ENCODE results near the gene RNASET2. TPM values are rescaled to one million over a fixed set of nuclear protein-coding genes. Genes with fewer than 3 reads are reported as not detected.

Gene RNASET2
- total and polyA plus RNA-seq, 10 of the 15 experiments (the other 5 are each of a cell fraction or from before 2014, with no cell fraction given), result 5.5 to 225 (median 50.2) TPM

- no peak overlapping the region for H3K4me3 ChIP-seq
- POLR2A ChIA-PET, result interaction anchor here (1.0 to 1.2 kb wide), 2 partner anchors 88 to 132 kb away, joined by 3 to 5 read pairs; no protein-coding TSS in a partner anchor
- no peaks in the 10 kb centered on the region; the same call in 1 of the 2 replicates for H4K20me1 ChIP-seq (ENCODE audit: control insufficient read depth, insufficient read depth)
- ATAC-seq, result no peak
- H3K27me3 ChIP-seq (replicated peaks in 1 of 2; ENCODE audit: control insufficient read depth in 2 of 2, insufficient read depth in 2 of 2, low read length in 1 of 2), result no peaks in the 10 kb centered on the region
- H3K36me3 ChIP-seq (ENCODE audit: control insufficient read depth in 2 of 2, insufficient read depth in 2 of 2, low read length in 1 of 2), result peaks cover 5 to 15% of the 10 kb centered on the region in 2 experiments; a peak in 3 of 4 replicates
- TF ChIP-seq ESRRA (IDR thresholded peaks at IDR 0.05; ENCODE audit: low read length) (no peak), IRF4 (IDR thresholded peaks at IDR 0.05; ENCODE audit: low read depth, low read length) (no peak)
- TF ChIP-seq, protein P1, sequence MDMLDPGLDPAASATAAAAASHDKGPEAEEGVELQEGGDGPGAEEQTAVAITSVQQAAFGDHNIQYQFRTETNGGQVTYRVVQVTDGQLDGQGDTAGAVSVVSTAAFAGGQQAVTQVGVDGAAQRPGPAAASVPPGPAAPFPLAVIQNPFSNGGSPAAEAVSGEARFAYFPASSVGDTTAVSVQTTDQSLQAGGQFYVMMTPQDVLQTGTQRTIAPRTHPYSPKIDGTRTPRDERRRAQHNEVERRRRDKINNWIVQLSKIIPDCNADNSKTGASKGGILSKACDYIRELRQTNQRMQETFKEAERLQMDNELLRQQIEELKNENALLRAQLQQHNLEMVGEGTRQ (IDR thresholded peaks at IDR 0.05; ENCODE audit: borderline replicate concordance, low read depth, low read length), result no peak
- H3K79me2 ChIP-seq (ENCODE audit: control insufficient read depth, insufficient read depth, low read length), result peaks cover 25% of the 10 kb centered on the region
- no peak overlapping the region for H3K4me2 ChIP-seq (ENCODE audit: control insufficient read depth, insufficient read depth)
- no peak overlapping the region for H3K9ac ChIP-seq (ENCODE audit: control insufficient read depth, insufficient read depth, low read length)
- H2AFZ ChIP-seq (ENCODE audit: control insufficient read depth, low read depth, low read length), result no peak overlapping the region
- H3K4me1 ChIP-seq (ENCODE audit: control insufficient read depth, insufficient read depth, low read length), result no peaks in the 10 kb centered on the region
- no peaks in the 10 kb centered on the region for H3K9me3 ChIP-seq (replicated peaks; ENCODE audit: control insufficient read depth, insufficient read depth, low read length)
- in situ Hi-C loops (cut with MboI) (loop anchor here (25.0 kb wide), 1 partner anchor 132 kb away; no protein-coding TSS in a partner anchor), intact Hi-C loops (cut with micrococcal nuclease; ENCODE audit: unreplicated experiment) (no loop called here)
- WGBS (ENCODE audit: insufficient coverage, insufficient replicate concordance, low lambda C conversion rate, missing lambda C conversion rate), result 98% methylated on average over 12 of the region's 12 CpGs
- RAD21 ChIA-PET (ENCODE audit: unreplicated experiment), result interaction anchor here (1.2 to 2.1 kb wide), 2 partner anchors 89 to 118 kb away, joined by 4 to 9 read pairs; partner anchors contain the start of gene CCR6
- no TSS peak for BruUV-seq (replicated peaks)
- DNase-seq (ENCODE audit: low read depth, low spot score), result no peak
- SMC1A ChIA-PET (ENCODE audit: uncharacterized antibody, unreplicated experiment), result interaction anchor here (1.0 to 7.2 kb wide), 13 partner anchors 10 to 148 kb away, joined by 3 to 97 read pairs (median 4); partner anchors contain the start of gene CCR6
- no peak overlapping the region for H3K27ac ChIP-seq (ENCODE audit: control insufficient read depth, insufficient read depth)
- FAIRE-seq, result no peak
- CTCF ChIA-PET, result interaction anchor here (0.7 to 3.2 kb wide), 12 partner anchors 15 to 136 kb away, joined by 3 to 18 read pairs (median 4); partner anchors contain the start of gene CCR6
Observed at GRCh38 chr6:167005350-167006159, 49.2 kb upstream of the RNASET2 start.

Data from GM12878 (cell line).